Mucosa of descending colon (tissue), 3 donors: ENCODE measurements around the gene VASN. TPM values are rescaled to one million over a fixed set of nuclear protein-coding genes. Genes with fewer than 3 reads are reported as not detected.

Experiments used
- ATAC-seq: fragments of 200-7000 bp; cut with Tn5 transposase; one replicate; pipeline ENCODE4 v1.9.1; 2020; ENCODE audit warnings: mild to moderate bottlenecking, moderate library complexity
- DNase-seq, 3 donors: peaks; one replicate each; pipeline ENCODE4 v3.0.0-alpha.2; 2020
- H3K36me3 ChIP-seq: fragments of 200-600 bp; one replicate; pipeline ENCODE4 v1.8.0; 2021; ENCODE audit warnings: low read depth, mild to moderate bottlenecking
- H3K4me1 ChIP-seq: fragments of 200-600 bp; one replicate; pipeline ENCODE4 v1.8.0; 2021; ENCODE audit warnings: low read depth, mild to moderate bottlenecking
- H3K4me3 ChIP-seq: fragments of 200-600 bp; one replicate; pipeline ENCODE4 v1.8.0; 2021; ENCODE audit warnings: mild to moderate bottlenecking
- H3K9me3 ChIP-seq: fragments of 200-600 bp; one replicate; pipeline ENCODE4 v1.8.0; 2021; ENCODE audit warnings: mild to moderate bottlenecking
- intact Hi-C, 2 donors: fragments of 100-400 bp; cut with DNase I in 1 of 2; cut with micrococcal nuclease in 1 of 2; formaldehyde crosslinking; loops; one replicate each; pipeline versions ENCODE4 v1.11.0 to v1.11.1; 2022; cut with DNase I, micrococcal nuclease
- total RNA-seq, 3 donors: library from RNA; stranded (reverse); fragmentation: NEBNext Ultra II Directional in 2 of 3; extraction: Animal tissue kit (Norgen Biotek cat#: 25700) in 2 of 3; gene quantifications; one replicate each; pipeline versions ENCODE4 v1.2.1 to v1.2.4, GENCODE V29; 2021 to 2023
- TF ChIP-seq, protein P1 (sequence below): fragments of 200-600 bp; IDR thresholded peaks from one replicate; pipeline ENCODE4 v1.8.0; 2022; ENCODE audit warnings: antibody characterized with exemption, mild to moderate bottlenecking
- donor health status: DM: no; HTN: no; CAD: no; lungs with moderate emphysema.
- donor health status: DM: no; HTN: no; CAD: no.
- donor health status: DM: no; HTN: yes; CAD: no.

Gene VASN
- total RNA-seq, 3 donors from 2014 or later: 0.93 to 8.4 (median 5.1) TPM

DNA sequence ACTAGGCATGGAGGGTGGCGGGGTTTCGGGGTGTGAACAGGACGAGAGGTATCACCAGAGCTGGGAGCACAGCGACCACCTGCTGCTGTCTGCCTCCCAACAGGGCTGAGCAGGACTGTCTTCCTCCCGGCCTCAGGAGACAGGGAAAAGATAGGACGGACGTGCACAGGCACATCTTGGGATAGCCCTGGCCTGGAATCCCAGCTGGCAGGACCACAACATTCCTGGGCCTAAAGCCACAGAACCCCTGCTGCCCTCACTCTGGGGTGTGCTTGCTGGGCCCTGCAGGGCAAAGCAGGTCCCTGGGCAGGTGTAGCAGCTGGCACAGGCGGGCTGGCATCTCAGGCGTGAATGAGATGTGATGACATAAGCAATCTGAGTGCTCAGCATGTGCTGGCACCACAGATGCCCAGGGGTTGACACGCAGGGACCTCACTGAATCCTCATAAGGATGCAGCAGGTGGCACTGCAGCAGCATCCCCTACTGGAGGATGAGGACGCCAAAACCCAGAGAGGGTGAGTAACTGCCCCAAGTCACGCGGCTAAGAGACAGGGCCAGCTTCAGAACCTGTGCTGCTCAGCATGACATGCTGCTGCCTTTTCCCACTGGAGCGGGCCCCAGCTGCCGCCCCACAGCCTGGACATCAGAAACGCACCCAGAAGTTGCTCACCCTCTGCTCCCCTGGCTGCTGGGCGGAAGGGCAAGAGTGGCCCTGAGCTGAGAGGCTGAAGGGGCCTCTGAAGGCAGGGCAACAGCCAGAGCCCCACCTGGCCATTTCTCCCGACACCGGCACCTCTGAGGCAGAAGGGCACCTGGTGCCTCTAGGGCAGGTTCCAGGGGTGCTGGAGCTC is 37.7 kb downstream of the VASN start:
- DNase-seq (peak in 1 of 3 donors; percentile 16), ATAC-seq (no peak)
- TF ChIP-seq, protein P1, sequence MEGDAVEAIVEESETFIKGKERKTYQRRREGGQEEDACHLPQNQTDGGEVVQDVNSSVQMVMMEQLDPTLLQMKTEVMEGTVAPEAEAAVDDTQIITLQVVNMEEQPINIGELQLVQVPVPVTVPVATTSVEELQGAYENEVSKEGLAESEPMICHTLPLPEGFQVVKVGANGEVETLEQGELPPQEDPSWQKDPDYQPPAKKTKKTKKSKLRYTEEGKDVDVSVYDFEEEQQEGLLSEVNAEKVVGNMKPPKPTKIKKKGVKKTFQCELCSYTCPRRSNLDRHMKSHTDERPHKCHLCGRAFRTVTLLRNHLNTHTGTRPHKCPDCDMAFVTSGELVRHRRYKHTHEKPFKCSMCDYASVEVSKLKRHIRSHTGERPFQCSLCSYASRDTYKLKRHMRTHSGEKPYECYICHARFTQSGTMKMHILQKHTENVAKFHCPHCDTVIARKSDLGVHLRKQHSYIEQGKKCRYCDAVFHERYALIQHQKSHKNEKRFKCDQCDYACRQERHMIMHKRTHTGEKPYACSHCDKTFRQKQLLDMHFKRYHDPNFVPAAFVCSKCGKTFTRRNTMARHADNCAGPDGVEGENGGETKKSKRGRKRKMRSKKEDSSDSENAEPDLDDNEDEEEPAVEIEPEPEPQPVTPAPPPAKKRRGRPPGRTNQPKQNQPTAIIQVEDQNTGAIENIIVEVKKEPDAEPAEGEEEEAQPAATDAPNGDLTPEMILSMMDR: no peak
- no peaks in the 10 kb centered on the region for H3K36me3 ChIP-seq
- intact Hi-C loops: no loop called here
- no peak overlapping the region for H3K4me3 ChIP-seq
- H3K9me3 ChIP-seq: no peaks in the 10 kb centered on the region
- H3K4me1 ChIP-seq: peaks cover 7% of the 10 kb centered on the region

DNA sequence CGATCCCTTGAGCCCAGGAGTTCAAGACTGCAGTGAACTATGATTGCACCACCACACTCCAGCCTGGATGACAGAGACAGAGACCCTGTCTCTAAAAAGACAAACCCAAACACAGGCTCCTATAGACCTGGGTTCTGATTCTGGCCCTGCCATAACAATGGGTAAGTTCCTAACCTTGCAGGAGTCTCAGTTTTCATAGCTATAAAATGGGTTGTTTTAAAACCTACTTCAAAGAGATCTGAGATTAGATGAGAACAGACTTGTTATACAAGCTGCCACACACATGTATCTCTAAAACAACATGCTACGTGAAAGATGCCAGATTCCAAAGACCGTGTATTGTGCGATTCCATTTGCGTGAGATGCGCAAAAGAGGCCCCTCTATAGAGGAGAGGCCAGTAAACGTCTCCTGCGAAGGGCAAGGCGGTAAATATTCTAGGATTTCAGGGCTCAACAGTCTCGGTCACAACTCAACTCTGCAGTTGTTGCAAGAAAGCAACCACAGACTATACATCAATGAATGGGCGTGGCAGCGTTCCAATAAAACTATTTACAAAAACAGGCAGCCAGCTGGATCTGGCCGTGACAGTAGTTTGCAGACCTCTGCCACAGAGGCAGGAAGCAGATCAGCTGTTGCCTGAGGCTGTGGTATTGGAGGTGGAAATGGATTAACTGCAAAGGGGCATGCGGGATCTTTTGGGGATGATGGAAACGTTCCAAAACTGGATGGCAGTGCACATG is 38.9 kb downstream of the VASN start:
- peak; percentile 33 for ATAC-seq
- TF ChIP-seq, protein P1: no peak
- Histone ChIP-seq H3K36me3 (no peaks in the 10 kb centered on the region), H3K9me3 (no peaks in the 10 kb centered on the region), H3K4me3 (no peak overlapping the region), H3K4me1 (peaks cover 16% of the 10 kb centered on the region)
- intact Hi-C loops: no loop called here
- DNase-seq: peak in 1 of 3 donors; percentile 75

DNA sequence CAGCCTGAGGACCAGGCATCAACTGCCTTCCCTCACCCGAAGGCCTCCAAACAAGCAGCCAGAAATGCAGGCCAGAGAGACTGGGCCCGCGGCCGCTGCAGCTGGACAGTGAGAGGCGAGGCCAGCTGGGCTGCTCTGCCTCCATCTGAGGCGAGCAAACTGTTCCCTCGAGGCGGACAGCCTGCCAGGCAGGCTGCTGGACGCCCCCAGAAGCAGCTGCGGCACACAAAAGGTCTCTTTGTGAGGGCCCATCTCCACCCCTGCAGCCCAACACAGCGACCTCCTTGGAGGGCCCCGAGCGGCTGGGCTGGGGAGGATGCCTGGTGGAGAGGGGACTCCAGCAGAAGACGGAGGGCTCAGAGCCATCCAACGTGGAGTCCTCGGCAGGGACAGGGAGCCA is 40.0 kb downstream of the VASN start:
- TF ChIP-seq, protein P1: no peak
- Histone ChIP-seq H3K9me3 (no peaks in the 10 kb centered on the region), H3K4me1 (peaks cover 17% of the 10 kb centered on the region), H3K36me3 (no peaks in the 10 kb centered on the region), H3K4me3 (no peak overlapping the region)
- ATAC-seq (no peak), DNase-seq (peak in 1 of 3 donors; percentile 37)
- intact Hi-C loops: no loop called here

DNA sequence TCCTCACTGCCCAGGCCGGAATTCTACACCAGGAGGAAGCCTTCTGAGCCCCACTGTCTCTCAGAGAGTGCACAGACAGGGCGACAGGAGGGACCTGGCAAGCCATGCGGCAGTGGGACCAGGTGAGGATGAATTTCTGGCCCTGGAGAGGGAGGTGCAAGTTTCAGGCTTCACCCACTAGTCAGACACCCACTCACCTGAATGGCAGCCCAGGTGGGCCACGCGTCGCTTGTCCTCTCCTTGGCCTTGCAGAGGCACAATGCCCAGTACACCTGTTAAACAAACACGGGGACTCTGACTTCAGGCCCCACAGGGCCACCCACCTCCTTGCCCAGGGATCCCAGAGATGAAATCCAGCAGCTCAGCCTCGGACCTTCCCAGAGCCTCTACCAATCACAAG is 40.5 kb downstream of the VASN start:
- TF ChIP-seq, protein P1: no peak
- Histone ChIP-seq H3K4me1 (peaks cover 21% of the 10 kb centered on the region), H3K9me3 (no peaks in the 10 kb centered on the region), H3K36me3 (no peaks in the 10 kb centered on the region), H3K4me3 (no peak overlapping the region)
- intact Hi-C loops: no loop called here
- DNase-seq (no peak), ATAC-seq (no peak)

DNA sequence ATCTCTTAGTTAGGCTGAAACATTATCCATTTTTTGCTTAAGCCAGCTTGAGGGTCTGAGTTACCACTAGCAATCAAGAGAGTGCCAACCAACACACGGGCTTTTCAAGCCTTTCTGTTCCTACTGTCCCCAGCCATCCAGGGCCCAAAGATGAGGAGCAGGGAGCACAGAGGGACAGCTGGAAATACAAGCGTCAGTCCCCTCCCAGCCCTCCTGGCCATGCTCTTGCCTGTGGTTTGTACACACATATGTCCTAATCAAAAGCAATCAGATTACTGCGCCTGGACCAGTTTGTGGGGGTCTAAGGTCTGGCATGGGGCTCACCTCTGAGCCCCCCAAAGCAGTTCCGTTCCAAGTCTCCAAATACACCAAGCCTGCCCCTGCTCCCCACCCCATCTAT is 41.2 kb downstream of the VASN start:
- TF ChIP-seq, protein P1: no peak
- no peak overlapping the region for H3K4me3 ChIP-seq
- H3K4me1 ChIP-seq: peaks cover 23% of the 10 kb centered on the region
- intact Hi-C loops: no loop called here
- no peaks in the 10 kb centered on the region for H3K36me3 ChIP-seq
- DNase-seq: no peak
- no peak for ATAC-seq
- no peaks in the 10 kb centered on the region for H3K9me3 ChIP-seq
